Neural crest cell (in vitro differentiated cells): ENCODE data around the gene CORO2A. TPM values are rescaled to one million over a fixed set of nuclear protein-coding genes. Genes with fewer than 3 reads are reported as not detected.

Experiments used
- DNase-seq: peaks from one replicate; pipeline ENCODE4 v3.0.0; 2021; ENCODE audit warnings: low read depth, mixed read lengths, low spot score
- H3K27ac Mint-ChIP-seq: one replicate; pipeline ENCODE4 v1.8.0; 2021; ENCODE audit warnings: mild to moderate bottlenecking, mixed read lengths; ENCODE audit not compliant: unreplicated experiment
- H3K27me3 Mint-ChIP-seq: 2 replicates; pipeline ENCODE4 v1.8.0; 2021; ENCODE audit warnings: low read depth, mild to moderate bottlenecking, mixed read lengths
- H3K36me3 Mint-ChIP-seq: 2 replicates; pipeline ENCODE4 v1.8.0; 2021; ENCODE audit warnings: low read depth, mild to moderate bottlenecking, mixed read lengths
- H3K4me1 Mint-ChIP-seq: 2 replicates; pipeline ENCODE4 v1.8.0; 2021; ENCODE audit warnings: mixed read lengths
- H3K4me3 Mint-ChIP-seq: one replicate; pipeline ENCODE4 v1.8.0; 2021; ENCODE audit warnings: mild to moderate bottlenecking, mixed read lengths
- H3K9me3 Mint-ChIP-seq: 2 replicates; pipeline ENCODE4 v1.8.0; 2021; ENCODE audit warnings: mixed read lengths
- total RNA-seq: library from RNA; stranded (reverse); gene quantifications from 2 replicates; pipeline ENCODE4 v1.2.1, GENCODE V29; 2021
- TF ChIP-seq, protein P1 (sequence below): fragments of 200-600 bp; sonication (generic); conservative IDR thresholded peaks from 2 replicates; pipeline ENCODE4 v1.5.0; 2021; ENCODE audit warnings: antibody characterized with exemption, mild to moderate bottlenecking

The CORO2A gene
- total RNA-seq, 1 donor from 2014 or later = 9.3 TPM

DNA sequence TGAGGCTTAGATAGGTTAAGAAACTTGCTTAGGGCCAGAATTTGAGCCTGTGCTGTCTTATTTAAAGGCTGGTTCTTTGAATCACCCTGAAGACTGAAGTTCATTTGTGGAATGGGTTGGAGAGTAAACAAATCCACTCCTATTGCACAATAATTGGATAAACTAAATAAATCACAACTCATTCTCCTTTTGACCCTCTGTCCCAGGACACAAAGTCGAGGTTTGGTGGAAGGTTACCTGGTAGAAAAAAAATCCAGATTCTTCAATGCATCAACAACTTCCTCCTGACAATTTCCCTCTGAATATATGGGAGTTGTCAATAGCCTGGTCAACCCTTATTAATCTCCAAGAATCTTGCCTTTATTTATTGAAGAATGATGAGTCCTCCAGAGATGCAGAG is 34.1 kb upstream of the CORO2A start:
- DNase-seq = no peak
- H3K27me3 Mint-ChIP-seq = no peaks in the 10 kb centered on the region
- no peak overlapping the region for H3K27ac Mint-ChIP-seq
- peaks cover 17% of the 10 kb centered on the region for H3K4me1 Mint-ChIP-seq
- TF ChIP-seq, protein P1, sequence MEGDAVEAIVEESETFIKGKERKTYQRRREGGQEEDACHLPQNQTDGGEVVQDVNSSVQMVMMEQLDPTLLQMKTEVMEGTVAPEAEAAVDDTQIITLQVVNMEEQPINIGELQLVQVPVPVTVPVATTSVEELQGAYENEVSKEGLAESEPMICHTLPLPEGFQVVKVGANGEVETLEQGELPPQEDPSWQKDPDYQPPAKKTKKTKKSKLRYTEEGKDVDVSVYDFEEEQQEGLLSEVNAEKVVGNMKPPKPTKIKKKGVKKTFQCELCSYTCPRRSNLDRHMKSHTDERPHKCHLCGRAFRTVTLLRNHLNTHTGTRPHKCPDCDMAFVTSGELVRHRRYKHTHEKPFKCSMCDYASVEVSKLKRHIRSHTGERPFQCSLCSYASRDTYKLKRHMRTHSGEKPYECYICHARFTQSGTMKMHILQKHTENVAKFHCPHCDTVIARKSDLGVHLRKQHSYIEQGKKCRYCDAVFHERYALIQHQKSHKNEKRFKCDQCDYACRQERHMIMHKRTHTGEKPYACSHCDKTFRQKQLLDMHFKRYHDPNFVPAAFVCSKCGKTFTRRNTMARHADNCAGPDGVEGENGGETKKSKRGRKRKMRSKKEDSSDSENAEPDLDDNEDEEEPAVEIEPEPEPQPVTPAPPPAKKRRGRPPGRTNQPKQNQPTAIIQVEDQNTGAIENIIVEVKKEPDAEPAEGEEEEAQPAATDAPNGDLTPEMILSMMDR = no peak
- no peaks in the 10 kb centered on the region for H3K36me3 Mint-ChIP-seq
- H3K4me3 Mint-ChIP-seq = no peak overlapping the region
- no peaks in the 10 kb centered on the region for H3K9me3 Mint-ChIP-seq

DNA sequence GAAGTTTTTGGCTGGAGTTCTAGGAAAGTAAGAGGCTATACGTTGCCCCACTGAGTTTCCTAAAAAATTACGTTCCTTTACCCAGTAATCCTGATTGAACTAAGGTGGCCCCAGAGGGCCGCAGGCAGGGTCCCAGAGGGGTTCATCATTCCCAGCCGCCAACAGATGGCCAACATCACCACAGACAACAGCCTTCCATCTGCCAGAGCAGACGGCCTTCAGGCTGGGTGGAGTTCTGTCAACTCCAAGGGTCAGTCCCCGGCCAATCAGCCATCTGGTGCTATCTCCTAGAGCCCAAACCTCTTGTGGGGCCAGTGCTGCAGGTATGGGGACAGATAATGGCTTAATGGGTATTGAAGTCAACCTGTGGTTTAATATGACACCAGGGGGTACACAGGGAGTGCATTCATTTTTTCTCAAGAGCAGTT is 32.6 kb upstream of the CORO2A start:
- no peaks in the 10 kb centered on the region for H3K27me3 Mint-ChIP-seq
- H3K4me1 Mint-ChIP-seq = peaks cover 17% of the 10 kb centered on the region
- no peak overlapping the region for H3K4me3 Mint-ChIP-seq
- no peaks in the 10 kb centered on the region for H3K36me3 Mint-ChIP-seq
- H3K27ac Mint-ChIP-seq = no peak overlapping the region
- H3K9me3 Mint-ChIP-seq = no peaks in the 10 kb centered on the region
- TF ChIP-seq, protein P1 = no peak
- DNase-seq = no peak

DNA sequence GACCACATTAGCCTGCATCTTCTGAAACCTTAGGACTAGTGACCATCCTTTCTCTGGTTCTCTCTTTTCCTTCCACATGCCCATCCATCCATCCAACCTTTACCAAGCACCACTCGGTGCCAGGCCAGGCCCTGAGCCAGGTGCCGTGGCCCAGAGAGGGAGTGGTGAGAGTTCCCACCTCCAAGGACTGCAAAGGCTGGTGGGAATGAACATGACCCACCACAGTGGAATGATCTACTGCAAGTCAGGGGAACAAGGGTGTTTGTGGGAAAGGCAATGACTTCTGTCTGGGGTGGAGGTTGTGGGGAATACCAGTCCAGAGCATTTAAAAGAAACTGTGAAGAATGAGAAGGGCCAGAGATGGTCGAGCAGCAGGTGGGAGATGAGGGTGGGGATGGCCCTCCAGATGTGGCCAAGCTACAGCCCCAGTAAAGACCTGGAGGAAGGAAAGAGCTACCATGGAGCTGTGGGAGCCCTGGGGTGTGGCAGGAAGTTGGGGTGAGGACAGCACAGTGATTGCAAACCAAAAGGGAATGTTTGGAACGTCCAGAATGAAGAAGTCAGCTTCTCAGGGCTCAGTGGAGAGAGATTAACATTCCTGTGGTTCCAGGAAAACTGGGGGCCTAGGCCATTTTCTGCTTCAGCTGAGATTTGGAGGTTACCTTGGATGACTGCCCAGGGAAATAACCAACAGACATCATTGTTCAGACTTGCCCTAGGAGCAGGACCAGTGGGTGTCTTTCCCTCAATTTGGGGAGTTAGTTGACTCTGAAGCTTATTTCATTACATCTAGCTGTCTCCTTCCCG is 30.7 kb upstream of the CORO2A start:
- DNase-seq = no peak
- peak overlapping the region; percentile 70 for H3K27ac Mint-ChIP-seq
- H3K9me3 Mint-ChIP-seq = no peaks in the 10 kb centered on the region
- H3K4me3 Mint-ChIP-seq = no peak overlapping the region
- TF ChIP-seq, protein P1 = no peak
- H3K36me3 Mint-ChIP-seq = no peaks in the 10 kb centered on the region
- H3K27me3 Mint-ChIP-seq = no peaks in the 10 kb centered on the region
- H3K4me1 Mint-ChIP-seq = peaks cover 23% of the 10 kb centered on the region

DNA sequence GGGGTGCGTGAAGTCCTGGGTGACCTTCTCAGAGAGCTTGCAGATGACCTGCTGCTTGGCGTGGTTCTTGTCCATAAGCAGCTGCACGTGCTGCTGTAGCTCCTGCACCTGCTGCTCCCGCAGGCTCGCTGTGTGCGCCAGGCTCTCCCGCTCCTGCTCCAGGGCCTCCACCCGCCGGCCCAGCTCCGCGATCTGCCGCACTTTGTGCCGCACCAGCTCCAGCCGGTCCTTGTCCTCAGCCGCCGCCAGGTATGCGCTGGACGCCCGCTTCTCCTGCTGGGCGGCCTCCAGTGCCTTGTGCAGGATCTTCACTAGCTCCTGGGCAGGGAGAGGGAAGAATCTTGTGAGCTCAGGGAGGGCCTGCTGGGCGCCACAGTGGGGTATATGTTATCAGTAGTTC is 28.5 kb upstream of the CORO2A start:
- no peak for DNase-seq
- H3K4me1 Mint-ChIP-seq = peaks cover 16% of the 10 kb centered on the region
- no peaks in the 10 kb centered on the region for H3K36me3 Mint-ChIP-seq
- TF ChIP-seq, protein P1 = no peak
- no peak overlapping the region for H3K27ac Mint-ChIP-seq
- H3K27me3 Mint-ChIP-seq = no peaks in the 10 kb centered on the region
- H3K4me3 Mint-ChIP-seq = no peak overlapping the region
- H3K9me3 Mint-ChIP-seq = no peaks in the 10 kb centered on the region

DNA sequence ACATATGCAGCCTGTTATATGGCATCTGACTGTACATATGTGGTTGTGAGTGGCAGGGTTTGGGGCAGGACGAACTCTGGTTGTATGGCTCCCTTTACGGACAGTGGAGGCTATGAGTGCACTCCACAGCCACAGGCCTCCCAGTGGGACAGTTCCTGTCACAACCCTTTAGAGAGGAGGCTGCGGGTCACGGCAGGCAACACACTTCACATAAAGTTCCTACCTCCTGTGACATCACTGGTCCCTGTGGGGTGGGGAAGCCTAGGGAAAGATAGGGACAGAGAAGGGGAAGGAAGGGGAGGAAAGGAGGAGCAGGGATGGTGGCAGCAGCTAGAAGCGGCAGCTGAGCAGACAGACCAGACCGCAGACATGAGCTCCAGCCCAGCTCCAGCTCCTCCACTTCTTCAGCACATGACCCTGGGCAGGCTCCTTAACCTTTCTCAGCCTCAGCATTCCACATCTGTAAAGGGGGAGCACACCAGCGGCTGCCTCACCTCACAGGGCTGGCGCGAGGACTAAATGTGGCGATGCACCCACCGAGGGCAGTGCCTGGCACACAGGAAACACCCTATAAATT is 27.4 kb upstream of the CORO2A start:
- Mint-ChIP-seq H3K4me3 (no peak overlapping the region), H3K9me3 (no peaks in the 10 kb centered on the region), H3K27me3 (no peaks in the 10 kb centered on the region), H3K4me1 (peaks cover 20% of the 10 kb centered on the region), H3K36me3 (no peaks in the 10 kb centered on the region), H3K27ac (no peak overlapping the region)
- TF ChIP-seq, protein P1 = no peak
- DNase-seq = no peak
